A549 treated with GW870086 at 1 μM for 4 hours (cell line): ENCODE data around the gene CFAP97D1. TPM values are rescaled to one million over a fixed set of nuclear protein-coding genes. Genes with fewer than 3 reads are reported as not detected.

Source experiments
- total RNA-seq: library from RNA; stranded (reverse); fragments of 200-300 nt; extraction: Qiagen RNA extraction; gene quantifications from 5 replicates; pipeline ENCODE4 v1.2.3, GENCODE V29; 2022; ENCODE audit warnings: low read depth

The CFAP97D1 gene
- total RNA-seq = 0.03 TPM in 1 of 5 replicates, not detected in the others

DNA sequence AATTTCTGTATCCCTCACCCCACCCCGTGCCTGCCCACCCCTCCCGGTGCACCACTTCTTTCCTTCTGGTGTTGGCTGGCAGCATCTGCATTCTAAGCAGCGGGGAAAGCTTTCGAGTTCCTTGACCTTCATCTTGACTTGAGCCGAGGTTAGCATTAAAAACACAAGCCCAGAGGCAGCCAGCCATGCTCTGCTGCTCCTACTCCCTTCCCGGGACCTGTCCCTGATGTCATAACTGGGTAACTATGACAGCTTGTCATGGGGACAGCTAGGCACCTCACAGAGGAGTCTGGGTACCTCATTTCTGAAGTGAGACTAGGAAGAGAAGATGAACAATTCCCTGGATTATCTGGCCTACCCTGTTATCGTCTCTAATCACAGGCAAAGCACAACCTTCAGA, at the start of gene CFAP97D1:
Gene CFAP97D1 (plus strand): TSS at position 301 of the 400 bp plus-strand sequence. CDS start 28 bp downstream, at position 329.

DNA sequence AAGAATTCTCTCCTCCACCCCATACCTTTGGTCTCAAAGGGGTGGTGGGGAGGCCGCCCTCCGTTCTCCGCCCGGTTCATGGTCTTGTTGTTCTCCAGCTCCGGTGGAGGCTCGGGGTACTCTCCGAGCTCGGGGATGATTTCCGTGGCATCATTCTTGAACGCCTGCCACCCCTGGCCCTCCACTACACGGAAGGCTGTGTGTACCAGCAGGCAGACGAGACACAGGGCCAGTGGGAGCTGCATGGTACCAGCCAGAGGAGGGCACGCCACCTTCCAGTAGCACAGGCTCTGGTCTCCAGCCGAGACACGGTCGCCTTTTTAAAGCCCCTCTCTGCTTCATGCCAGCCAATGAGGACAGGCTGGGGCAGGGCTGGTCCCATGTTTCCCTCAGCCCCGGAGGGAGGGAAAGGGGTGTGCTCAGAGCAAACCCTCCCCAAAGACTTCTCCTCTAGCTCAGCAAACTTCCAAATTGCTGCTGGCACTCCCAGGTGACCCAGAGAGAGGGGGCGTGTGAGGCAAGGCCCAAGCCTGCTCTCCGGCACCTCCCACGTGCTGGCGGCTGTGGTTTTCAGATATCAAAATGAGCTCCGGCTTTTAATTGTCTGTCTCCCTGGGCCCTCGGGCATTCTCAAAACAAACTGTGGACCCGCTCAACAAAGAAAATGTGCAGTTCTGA, 21.6 kb upstream of the CFAP97D1 start, which contains the start of gene SOST:
Gene SOST (minus strand): TSS at position 295 of the 678 bp plus-strand sequence. CDS start 50 bp downstream, at position 245.

DNA sequence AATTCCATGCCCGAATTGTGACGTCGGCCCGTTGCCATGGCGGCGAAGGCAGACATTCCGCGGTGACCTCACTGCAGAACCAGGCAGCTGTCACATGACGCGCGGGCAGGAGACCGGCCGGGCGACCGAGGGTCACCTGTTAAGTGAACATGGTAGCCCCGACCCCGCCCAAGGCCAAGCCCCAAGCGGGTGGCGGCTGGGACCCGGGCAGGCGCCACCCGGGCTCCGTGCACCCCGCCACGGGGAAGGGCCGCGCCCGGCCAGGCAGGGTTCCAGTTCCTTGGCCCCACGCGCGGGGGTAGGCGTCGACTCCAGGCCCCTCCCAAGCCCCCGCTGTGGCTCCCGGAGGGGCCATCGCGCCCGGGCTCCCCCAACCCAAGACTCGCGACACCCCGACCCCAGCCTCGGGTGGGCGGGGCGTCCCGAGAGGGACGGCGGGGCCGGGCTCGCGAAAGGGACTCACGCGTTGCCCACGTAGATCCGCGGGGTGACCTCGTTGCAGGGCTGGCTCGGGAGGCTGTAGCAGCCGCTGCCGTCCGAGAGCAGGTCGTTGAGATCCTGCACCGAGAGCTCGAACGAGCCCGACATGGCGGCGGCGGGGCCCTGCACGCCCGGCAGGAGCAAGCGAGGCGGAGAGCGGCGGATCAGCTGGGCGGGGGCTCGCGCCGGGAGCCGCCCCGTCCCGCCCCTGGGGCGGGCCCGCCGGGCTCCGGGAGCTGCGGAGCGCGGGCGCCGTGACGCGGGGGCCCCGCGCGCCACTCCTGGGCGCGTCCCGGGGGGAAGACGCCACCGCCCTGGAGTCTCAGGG, 1.7 kb upstream of the CFAP97D1 start, which contains the start of gene DUSP3:
Gene DUSP3 (minus strand): TSS at position 641 of the 808 bp plus-strand sequence. CDS start 53 bp downstream, at position 588.

DNA sequence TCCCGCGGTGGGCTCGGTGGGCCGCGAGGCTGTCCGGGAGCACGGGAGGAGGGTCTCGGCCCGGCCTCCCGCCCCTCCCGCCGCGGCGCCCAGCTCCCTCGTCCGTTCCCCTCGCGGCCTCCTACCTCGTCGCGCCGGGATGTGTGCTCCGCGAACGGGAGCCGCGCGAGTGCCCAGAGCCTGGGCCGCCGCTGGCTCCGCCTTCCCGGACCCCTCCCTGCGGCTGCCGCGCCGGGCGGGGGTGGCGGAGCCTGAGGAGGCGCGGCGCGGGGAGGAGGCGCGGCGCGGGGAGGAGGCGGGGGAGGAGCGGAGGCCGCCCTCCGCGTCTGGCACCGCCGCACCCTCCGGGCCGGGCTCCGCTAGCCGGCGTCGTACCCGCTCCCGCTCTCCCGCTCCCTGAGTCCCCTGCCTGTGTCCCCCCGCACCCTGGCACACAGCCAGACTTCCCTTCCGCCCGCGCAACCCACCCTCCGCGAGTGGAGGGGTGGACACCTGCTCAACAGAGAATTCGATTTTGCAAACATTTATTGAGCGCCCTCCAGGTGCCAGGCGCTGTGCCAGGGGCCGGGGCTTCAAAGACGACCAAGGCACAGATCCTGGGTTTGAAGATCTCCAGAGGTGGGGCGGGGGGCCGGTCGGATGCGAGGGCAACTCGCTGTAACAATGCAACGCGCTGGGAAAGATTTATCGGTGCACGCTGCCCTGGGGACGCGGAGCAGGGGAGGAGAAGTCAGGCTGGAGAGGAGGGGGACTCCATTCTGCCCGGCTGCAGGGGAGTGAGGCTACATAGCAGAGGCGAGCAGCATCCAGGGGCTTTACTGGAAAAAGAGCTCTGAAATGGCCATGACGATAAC, 53.0 kb downstream of the CFAP97D1 start, which contains the start of gene MPP3:
Gene MPP3 (minus strand): TSS at position 171 of the 854 bp plus-strand sequence. CDS start 1,240 bp downstream, outside the sequence.

Other genes starting within 250 kb of the CFAP97D1 start
- 50.0 to 61.0 TPM (median 58.0 TPM) in 5 replicates for gene ETV4, start 234.1 kb upstream of the CFAP97D1 start, total RNA-seq
- not detected in 5 replicates for gene MEOX1, start 118.5 kb upstream of the CFAP97D1 start, total RNA-seq
- gene SOST, start 21.6 kb upstream of the CFAP97D1 start, total RNA-seq = not detected in 5 replicates
- 58.9 to 63.0 TPM (median 61.1 TPM) in 5 replicates for gene DUSP3, start 1.5 kb upstream of the CFAP97D1 start, total RNA-seq
- 14.4 to 16.9 TPM (median 15.8 TPM) in 5 replicates for gene MPP3, start 52.7 kb downstream of the CFAP97D1 start, total RNA-seq
- gene CD300LG, start 66.7 kb downstream of the CFAP97D1 start, total RNA-seq = 0.05 TPM in 1 of 5 replicates, not detected in the others
- 1.1 to 2.1 TPM (median 1.4 TPM) in 5 replicates for gene MPP2, start 127.1 kb downstream of the CFAP97D1 start, total RNA-seq
- not detected in 5 replicates for gene PPY, start 162.0 kb downstream of the CFAP97D1 start, total RNA-seq
- not detected in 5 replicates for gene PYY, start 173.5 kb downstream of the CFAP97D1 start, total RNA-seq
- 0.69 to 1.5 TPM (median 1.2 TPM) in 5 replicates for gene NAGS, start 224.2 kb downstream of the CFAP97D1 start, total RNA-seq
- gene TMEM101, start 234.5 kb downstream of the CFAP97D1 start, total RNA-seq = 26.3 to 30.5 TPM (median 28.1 TPM) in 5 replicates